ENCODE measurements around the gene AAK1.
"Not testable (repeated sequence)": the region's sequence is repeated elsewhere in the genome, so short reads cannot be mapped to it uniquely, and the experiment has no call there.

The AAK1 gene

DNA sequence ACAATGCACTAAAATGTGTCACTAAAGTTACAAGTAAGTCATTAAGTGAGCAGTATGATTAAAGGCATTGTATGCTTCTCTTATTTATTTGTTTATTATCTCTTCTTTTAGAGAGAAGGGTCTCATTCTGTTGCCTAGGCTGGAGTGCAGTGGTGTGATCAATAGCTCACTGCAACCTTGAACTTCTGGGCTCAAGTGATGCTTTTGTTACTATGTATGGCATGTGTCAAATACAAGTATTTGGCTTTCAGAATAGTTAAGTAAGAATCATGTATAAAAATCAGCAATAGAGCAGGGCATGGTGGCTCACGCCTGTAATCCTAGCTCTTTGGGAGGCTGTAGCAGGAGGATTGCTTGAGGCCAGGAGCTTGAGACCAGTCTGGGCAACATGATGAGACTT is 15.8 kb upstream of the AAK1 start:
- DNase-seq: no peak

GRCh38 chr2:69652206-69652605 is 8.7 kb upstream of the AAK1 start:
- DNase-seq: no peak

DNA sequence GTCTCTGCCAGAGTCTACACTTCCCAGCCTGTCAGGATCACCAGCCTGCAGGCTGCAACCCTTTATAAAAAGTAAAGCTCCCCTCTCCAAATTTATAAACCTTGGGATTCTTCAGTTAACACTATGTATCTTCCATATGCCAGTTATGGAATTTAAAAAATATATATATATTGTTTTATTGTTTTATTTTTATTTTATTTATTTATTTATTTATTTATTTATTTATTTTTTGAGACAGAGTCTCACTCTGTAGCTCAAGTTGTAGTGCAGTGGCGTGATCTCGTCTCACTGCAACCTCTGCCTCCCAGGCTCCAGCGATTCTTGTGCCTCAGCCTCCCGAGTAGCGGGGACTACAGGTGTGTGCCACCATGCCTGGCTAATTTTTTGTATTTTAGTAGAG is 3.7 kb upstream of the AAK1 start:
- not testable (repeated sequence) for DNase-seq

- DNase-seq: no peak
Measured at GRCh38 chr2:69646714-69647113, 3.2 kb upstream of the AAK1 start.

GRCh38 chr2:69645921-69646320 is 2.4 kb upstream of the AAK1 start:
- no peak for DNase-seq

GRCh38 chr2:69645031-69645431 is 1.5 kb upstream of the AAK1 start:
- DNase-seq: peak; percentile 15 to 22

- DNase-seq: peak in 1 of 2 experiments; percentile 39
Measured at GRCh38 chr2:69644506-69644979, 1.0 kb upstream of the AAK1 start.

DNA sequence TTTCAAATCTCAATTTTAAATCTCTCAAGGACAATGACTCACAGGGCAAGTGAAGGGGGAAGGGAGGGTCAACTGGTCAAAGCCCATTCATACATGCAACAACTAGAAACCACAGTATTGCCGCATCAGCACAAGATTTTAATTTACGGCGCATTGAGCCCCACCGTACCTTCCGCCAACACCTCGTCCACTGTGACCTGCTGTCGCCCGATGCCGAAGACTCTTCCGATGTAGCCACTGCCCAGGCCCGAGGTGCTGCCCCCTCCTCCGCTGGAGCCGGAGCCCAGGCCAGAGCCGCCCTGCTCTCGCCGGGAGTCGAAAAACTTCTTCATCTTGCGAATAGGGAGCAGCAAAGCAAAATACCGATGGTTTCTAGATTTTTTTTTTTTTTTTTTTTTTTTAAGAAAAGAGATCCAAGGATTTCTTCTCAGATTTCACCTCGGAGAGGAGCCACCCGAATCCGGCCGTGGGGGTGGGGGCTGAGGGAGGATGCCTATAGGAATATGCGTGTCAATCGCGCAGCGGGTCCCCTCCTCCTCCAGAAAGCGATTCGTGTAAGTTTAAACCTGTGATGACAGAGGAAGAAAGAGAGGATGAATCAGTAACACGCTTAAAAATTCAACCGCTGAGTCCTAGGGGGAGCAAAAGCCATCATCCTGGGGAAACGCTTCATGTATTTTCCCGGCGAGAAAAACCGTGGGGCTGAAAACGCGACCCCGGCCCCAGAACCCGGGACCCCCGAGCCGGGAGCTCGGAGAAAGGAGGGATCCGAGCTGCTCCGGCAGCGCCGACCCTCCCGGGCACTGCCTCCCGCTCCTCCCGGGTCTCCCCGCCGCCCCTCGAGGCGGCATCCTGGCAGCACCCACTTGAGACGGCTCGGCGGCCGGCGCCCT is 584 bp downstream of the AAK1 start:
- peak; percentile 36 to 60 for DNase-seq

DNA sequence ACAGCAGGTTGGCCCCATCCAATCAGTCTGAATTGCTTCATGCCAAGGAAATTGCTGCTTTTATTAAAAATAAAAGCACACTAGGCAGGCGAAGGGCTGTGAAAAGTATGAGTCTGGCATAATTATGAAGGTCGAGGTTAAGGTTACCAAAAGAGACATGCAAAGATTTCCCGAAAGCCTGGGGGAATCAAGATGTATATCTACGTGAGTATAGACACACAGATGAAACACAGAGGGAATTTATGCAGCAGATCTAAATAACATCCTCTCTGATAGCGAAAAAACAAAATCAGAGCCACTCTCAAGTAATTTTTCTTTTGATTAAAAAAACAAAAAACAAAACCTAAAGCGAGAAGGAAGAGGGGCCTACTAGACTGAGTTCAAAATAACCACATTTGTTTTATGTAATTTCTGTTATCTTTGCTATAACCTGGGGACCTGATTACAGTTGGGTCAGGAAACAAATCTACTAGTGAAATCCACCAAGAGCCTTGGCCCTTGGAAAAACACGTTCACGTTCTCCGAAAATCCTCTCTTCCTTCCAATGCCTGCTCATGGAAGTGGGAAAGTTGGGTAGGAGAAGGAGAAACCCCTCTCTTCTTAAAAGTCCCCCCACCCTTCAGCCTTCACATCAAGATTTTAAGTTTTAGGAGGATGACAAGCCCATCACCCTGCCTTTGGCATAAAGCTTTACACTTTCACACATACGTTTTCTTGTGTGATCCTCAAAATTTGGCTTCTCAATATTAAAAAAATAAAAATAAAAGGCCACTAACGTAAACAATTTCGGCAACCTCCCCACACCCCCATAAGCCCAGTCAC is 1.4 kb downstream of the AAK1 start:
- no peak for DNase-seq

DNA sequence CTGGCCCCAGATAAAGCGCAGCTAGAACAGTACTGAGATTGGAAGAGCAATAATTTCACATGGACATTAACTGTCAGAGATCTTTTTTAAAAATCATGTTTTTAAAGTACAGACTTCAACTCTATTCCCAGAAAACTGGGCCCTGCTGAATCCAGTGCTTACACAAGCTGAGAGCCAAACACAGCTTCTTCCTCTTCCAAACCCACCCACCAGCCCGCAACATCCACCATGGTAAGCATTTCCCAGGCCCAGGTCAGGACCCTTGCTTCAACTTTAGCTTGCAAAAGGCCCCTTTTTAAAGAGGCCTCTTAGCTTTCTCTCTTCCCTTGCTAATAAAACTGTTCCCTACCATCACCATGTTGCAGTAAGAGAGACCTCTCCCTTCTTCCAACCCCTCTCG is 2.1 kb downstream of the AAK1 start:
- no peak for DNase-seq

GRCh38 chr2:69639266-69639665 is 4.3 kb downstream of the AAK1 start:
- DNase-seq: no peak

DNA sequence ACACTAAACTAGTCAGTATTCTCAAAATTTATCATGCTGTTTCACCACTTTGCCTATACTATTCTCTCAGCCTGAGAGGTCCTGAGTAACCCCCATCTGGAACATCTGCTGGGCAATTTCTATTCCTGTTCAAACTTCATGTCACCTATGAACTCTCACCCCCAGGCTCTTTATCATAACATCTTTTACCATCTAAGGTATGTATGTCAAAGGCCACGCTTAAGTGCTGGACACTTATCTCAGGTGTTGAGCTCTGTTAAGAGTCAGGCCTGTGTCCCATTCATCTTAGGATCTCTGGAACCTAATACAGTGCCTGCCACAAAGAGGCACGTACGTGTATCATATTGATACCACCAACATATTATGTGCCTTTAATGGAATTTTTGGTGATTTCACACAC is 4.9 kb downstream of the AAK1 start:
- DNase-seq: no peak

GRCh38 chr2:69637923-69638322 is 5.6 kb downstream of the AAK1 start:
- no peak for DNase-seq

- DNase-seq: no peak
Measured at GRCh38 chr2:69636395-69636794, 7.1 kb downstream of the AAK1 start.

DNA sequence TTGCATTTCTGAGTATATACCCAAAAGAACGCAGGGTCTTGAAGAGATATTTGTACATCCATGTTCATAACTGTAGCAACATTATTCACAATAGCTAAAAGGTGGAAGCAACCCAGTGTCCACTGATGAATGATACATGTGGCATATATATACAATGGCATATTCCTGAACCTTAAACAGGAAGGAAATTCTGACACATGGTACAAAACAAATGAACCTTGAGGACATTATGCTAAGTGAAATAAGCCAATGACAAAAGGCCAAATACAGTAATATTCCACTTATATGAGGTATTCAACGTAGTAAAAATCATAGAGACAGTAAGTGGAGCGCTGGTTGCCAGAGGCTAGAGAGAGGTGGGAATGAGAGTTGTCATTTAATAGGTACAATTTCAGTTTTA is 8.1 kb downstream of the AAK1 start:
- no peak for DNase-seq

DNA sequence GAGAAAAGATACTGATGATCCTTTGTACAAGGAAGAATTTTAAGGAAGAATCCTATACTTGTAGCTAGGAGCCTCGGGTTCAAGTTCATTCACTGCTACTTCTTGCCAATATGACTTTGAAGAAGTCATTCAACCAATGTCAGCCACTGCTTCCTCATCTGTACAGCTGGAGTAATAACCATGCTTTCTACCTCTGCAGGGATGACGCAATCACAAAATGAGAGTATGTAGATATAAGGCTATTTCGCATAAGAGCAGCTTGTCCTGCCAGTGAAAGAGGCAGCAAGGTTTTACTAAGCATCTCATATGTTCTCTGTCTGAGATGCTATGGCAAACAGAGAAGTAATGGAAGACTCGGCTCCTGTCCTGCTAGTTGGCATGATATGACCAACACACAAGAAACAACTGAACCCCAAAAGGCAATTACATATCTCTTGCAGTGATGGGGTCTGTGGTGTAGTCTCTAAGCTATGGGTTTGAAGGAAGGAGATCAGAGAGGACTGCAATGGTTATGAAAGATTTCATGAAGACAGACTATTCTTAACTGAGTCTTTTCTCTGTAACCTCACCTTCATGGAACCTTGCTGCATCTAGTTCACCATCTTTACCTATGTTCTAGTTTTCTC is 9.2 kb downstream of the AAK1 start:
- no peak for DNase-seq

DNA sequence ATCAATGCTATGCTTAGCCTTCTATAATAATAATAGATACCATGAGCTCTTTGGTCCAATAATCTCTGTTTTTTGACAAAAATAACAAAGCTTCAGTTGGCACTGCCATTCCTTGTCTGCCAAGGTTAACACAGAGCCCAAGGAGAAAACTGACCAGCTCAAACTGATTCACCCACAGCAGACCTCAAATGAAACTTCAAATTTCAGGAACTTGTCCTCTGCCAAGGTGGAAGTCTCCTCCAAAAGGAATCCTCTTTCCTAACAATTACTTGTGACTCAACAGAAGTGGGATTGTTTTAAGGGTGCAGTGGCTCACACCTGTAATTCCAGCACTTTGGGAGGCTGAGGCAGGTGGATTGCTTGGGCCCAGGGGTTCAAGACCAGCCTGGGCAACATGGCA is 12.1 kb downstream of the AAK1 start:
- DNase-seq: no peak

DNA sequence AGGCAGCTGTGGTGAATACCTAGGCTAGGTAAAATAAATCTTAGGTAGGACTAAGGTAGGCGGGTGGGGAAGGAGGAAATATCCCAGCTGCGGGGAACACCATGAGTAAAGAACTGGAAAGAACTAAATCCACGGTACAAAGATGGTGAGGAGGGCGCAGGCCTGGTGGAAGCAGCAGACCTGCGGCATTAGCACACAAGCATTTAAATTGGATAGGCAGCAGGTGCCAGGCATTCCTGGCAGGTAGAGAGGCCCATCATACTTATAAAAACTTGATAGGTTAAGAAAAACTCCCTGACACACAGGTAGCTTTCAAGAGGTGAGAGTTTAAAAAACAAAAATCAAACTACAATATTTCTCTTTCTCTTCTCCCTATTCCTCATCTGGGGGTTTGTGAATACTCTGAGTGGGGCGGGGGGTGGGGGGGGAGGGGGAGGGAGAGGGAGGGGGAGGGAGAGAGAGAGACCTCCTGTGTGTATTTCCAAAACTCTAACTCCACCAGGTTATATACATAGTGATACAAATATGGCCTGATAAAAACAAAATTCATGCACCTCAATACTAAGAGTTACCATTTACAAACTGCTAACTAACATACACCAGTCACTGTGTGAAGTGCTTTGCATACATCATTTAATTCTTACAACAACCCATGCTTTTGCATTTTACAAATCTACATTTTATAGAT is 13.5 kb downstream of the AAK1 start:
- DNase-seq: peak in 1 of 2 experiments; percentile 23

DNA sequence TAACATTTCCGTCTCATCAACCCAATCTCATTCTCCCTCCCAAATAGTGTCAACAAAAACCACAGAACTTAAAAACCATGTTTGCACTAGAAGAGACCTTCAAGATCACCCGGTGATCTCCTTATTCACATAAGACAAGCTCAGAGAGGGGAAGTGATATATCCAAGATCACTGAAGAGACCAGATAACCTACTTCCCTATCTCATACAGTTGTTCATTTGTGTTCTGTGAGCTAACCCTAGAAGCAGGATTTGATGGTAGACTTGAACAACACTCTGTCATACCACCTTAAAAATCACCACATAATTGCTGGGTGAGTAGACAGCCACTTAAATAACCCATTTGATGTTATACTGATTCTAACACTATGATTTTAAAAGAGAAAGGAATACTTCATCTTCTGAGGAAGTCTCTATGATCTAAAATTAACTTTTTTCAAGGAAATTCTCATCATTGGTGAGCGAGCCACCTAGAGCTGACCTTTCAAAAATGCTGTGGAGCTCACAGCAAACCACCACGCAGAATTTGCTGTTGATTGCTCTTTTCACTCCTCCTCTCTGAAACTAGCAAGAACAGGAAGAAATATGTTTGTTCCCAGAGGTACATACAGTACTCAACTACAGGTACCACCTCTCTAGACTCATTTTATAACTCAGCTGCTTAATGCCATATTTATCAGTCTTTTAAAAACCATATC is 15.1 kb downstream of the AAK1 start:
- DNase-seq: no peak

GRCh38 chr2:69625078-69625795 is 18.3 kb downstream of the AAK1 start:
- DNase-seq: no peak

DNA sequence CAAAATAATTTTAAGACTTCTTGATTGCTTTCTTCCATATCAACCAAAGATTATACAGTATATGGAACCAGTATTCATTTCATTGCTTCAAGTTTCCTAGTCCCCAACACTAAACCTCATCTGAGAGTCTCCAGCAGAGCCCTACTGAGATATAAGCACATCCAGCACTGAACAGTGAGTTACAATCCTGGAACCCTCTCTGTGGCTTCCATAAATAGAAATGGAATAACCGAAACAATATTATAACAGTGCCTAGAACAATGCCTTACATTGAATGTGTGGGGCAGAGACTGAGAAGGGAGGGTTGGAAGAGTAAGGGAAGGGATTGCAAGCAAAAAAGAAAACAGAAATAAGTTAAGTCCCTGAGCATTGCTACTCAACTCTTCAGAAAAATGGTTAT is 18.9 kb downstream of the AAK1 start:
- no peak for DNase-seq

DNA sequence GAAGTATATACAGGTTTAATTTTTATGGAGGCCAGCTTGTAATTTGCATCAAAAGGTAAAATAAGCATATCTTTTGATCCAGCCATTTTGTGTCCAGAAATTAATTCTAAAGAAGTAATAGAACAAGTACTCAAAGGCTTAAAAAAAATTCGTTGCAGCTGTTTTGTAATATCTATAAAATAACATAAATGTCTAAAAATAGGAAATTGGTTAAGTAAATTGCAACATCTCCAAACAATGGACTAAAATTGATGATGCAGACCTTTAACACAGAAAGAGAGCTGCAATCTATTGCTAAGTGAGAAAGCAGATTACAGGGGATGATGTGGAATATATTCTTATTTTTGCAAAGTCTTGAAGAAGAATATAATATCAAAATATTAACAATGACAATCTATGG is 19.4 kb downstream of the AAK1 start:
- no peak for DNase-seq
